Urinary bladder (tissue), 4 donors: Measurements from ENCODE around the gene CFAP53. TPM values are rescaled to one million over a fixed set of nuclear protein-coding genes. Genes with fewer than 3 reads are reported as not detected.
A peak's percentile ranks its signal among the peaks of the same experiment; 100 is the strongest.
"Not testable (repeated sequence)": the region's sequence is repeated elsewhere in the genome, so short reads cannot be mapped to it uniquely, and the experiment has no call there.

Source experiments
- DNase-seq: peaks from one replicate; pipeline ENCODE4 v3.0.0-alpha.2; 2015; ENCODE audit errors: extremely low spot score
- H3K27ac ChIP-seq: one replicate; pipeline ENCODE4 v1.5.1; 2013; ENCODE audit warnings: low read depth, mild to moderate bottlenecking, moderate library complexity
- H3K36me3 ChIP-seq: one replicate; pipeline ENCODE4 v1.6.1; 2013; ENCODE audit warnings: mild to moderate bottlenecking, moderate library complexity; ENCODE audit not compliant: insufficient read depth
- H3K4me1 ChIP-seq: one replicate; pipeline ENCODE4 v1.6.1; 2013; ENCODE audit warnings: mild to moderate bottlenecking, moderate library complexity; ENCODE audit not compliant: insufficient read depth
- H3K4me3 ChIP-seq: one replicate; pipeline ENCODE4 v1.5.1; 2013; ENCODE audit warnings: low read depth, low read length
- WGBS: extraction: QIAGEN DNeasy Blood & Tissue Kit; methylation state at CpG from one replicate; pipeline ENCODE4 v1.1.7; 2013; 5-methylcytosine and 5-hydroxymethylcytosine counted together
- polyA plus RNA-seq: library from polyadenylated mRNA; stranded (reverse); fragments of 200-250 nt; gene quantifications from one replicate; pipeline ENCODE4 v1.2.3, GENCODE V29; 2013
- total RNA-seq: library from RNA; depleted of rRNA; stranded (reverse); fragments of >200 nt; gene quantifications from one replicate; pipeline ENCODE4 v1.2.3, GENCODE V29; 2014
- donor health status: healthy with polysubstance abuse.
- donor health status: healthy.

Gene CFAP53, protein sequence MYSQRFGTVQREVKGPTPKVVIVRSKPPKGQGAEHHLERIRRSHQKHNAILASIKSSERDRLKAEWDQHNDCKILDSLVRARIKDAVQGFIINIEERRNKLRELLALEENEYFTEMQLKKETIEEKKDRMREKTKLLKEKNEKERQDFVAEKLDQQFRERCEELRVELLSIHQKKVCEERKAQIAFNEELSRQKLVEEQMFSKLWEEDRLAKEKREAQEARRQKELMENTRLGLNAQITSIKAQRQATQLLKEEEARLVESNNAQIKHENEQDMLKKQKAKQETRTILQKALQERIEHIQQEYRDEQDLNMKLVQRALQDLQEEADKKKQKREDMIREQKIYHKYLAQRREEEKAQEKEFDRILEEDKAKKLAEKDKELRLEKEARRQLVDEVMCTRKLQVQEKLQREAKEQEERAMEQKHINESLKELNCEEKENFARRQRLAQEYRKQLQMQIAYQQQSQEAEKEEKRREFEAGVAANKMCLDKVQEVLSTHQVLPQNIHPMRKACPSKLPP
- 0.42 TPM for total RNA-seq
- polyA plus RNA-seq = 0.34 TPM

DNA sequence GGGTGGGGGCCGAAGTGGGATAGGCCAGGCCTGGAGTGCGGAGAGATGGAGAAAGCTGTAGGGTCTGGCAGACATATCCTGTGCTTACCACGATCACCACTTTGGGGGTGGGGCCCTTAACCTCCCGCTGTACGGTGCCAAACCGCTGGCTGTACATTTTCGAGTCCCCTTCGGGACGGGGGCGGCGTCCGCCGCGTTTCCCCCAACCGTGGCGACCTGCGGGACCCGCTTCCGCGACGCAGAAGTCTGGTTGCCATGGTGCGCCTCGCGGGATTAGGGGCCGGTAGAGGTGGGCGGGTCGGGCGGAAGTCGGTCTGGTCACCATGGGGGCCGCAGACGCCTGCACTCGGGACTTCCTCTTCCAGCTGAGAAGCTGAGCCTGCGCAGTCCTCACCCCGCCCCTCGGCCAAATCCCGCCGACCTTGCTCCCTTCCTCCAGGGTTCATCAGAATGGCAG, at the start of gene CFAP53:
CFAP53 (minus strand) TSS at position 248 of the 457 bp plus-strand sequence; CDS start at position 157, 91 bp downstream.
- H3K27ac ChIP-seq = no peak within 1 kb of the TSS

DNA sequence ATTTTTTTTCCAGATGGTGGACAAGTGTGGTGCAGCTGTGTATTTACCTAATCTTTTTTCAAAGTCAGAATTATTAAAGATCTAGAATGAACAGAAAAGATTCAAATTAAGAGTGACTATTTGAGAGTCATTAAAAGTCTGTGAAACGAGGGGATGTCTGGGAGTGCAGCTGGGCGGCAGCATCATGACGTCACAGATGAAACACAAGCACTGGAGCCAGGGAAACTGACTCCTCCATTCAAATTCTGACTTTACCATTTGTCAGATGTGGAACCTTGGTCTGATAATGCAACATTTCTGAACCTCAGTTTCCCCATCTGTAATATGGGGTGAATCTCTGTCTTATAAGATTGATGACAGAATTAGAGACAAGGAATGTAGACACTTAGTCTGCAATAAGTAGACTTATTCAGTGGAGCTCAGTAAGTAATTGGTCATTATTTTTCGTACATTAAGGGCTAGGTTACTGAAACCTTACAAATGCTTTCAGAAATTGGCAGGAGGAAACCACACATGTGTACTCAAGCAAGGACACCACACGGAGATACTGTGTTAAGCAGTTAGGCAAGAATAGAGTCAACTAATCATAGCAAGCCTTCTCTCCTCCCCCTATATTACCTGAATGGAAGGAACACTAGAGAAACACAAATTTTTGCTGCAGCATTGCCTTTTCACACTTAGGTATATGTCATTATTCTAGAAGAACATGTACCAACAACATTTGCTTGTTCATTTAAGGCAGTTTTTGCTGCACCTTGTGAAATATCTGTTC, 49.0 kb upstream of the CFAP53 start:
- no peaks in the 10 kb centered on the region for H3K4me1 ChIP-seq
- WGBS = 53% methylated on average over 5 of the region's 5 CpGs
- no peak overlapping the region for H3K27ac ChIP-seq
- DNase-seq = no peak
- no peaks in the 10 kb centered on the region for H3K36me3 ChIP-seq
- no peak overlapping the region for H3K4me3 ChIP-seq

More for the DNA sequence above, at the start of gene CFAP53:
- Histone ChIP-seq H3K36me3 (no peaks in the 10 kb centered on the region), H3K4me3 (peak within 1 kb of the TSS; percentile 56), H3K4me1 (no peaks in the 10 kb centered on the region)
- peak; percentile 64 for DNase-seq
- WGBS = under 1% methylated on average over 37 of the region's 37 CpGs

DNA sequence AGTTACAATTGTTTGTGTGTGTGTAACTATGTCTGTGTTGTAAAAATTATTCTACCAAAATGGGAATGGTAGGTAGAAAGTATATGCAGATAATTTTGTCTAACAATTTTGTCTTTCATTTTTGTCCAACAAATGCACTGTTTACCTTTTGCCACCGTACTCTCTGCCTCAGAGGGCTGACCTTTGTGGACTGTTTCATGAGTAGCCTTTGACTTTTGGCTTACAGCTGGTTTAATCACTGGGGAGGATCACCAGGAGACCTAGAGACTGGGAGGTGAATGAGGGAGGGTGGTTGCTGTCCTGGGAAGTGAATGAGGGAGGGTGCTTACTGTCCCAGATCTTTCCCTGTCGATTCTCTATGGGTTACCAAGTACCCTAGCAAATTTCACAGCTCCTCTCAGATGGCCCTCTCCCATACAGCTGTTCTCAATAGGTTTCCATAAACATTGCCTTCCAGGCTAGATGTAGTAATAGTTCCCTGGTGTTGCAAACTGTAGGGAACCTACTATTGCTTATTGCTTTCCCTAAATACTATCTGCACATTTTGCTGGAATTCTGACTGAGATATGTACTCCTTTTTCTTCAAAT, 47.7 kb upstream of the CFAP53 start:
- no peak overlapping the region for H3K4me3 ChIP-seq
- WGBS = 31% methylated on average over 2 of the region's 2 CpGs
- no peak for DNase-seq
- no peak overlapping the region for H3K27ac ChIP-seq
- no peaks in the 10 kb centered on the region for H3K4me1 ChIP-seq
- H3K36me3 ChIP-seq = no peaks in the 10 kb centered on the region

DNA sequence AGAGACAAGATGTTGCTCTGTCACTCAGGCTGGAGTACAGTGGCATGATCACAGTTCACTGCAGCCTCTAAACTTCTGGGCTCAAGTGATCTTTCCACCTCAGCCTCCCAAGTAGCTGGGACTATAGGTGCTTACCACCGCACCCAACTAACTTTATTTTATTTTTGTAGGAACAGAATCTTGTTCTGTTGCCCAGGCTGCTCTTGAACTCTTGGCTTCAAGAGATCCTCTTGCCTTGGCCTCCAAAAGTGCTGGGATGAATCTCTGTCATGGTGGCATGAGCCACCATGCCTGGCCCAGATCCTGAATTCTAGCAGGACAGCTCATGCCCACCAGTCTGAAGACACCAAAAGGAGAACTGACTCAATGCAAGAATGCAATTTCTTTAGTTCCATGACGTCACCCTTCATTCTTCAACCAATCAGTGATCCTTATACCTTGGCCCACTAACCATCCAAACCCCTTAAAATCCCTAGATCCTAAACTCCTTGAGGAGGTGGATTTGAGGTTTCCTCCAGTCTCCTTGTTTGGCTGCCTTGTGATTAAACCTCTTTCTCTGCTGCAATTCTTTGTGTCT, 46.8 kb upstream of the CFAP53 start:
- DNase-seq = no peak
- Histone ChIP-seq H3K4me1 (no peaks in the 10 kb centered on the region), H3K4me3 (no peak overlapping the region), H3K27ac (peak overlapping the region; percentile 89), H3K36me3 (no peaks in the 10 kb centered on the region)
- WGBS = 89% methylated on average over 2 of the region's 2 CpGs

GRCh38 chr18:50312296-50313030, 46.2 kb upstream of the CFAP53 start:
- peak; percentile 31 for DNase-seq
- 71% methylated on average over 7 of the region's 7 CpGs for WGBS
- no peaks in the 10 kb centered on the region for H3K36me3 ChIP-seq
- H3K27ac ChIP-seq = peak overlapping the region; percentile 44
- no peaks in the 10 kb centered on the region for H3K4me1 ChIP-seq
- H3K4me3 ChIP-seq = no peak overlapping the region

GRCh38 chr18:50311650-50312049, 45.4 kb upstream of the CFAP53 start:
- H3K4me3 ChIP-seq = no peak overlapping the region
- peak overlapping the region; percentile 44 for H3K27ac ChIP-seq
- no peaks in the 10 kb centered on the region for H3K4me1 ChIP-seq
- no peaks in the 10 kb centered on the region for H3K36me3 ChIP-seq
- WGBS = 88% methylated on average over 3 of the region's 3 CpGs
- no peak for DNase-seq

DNA sequence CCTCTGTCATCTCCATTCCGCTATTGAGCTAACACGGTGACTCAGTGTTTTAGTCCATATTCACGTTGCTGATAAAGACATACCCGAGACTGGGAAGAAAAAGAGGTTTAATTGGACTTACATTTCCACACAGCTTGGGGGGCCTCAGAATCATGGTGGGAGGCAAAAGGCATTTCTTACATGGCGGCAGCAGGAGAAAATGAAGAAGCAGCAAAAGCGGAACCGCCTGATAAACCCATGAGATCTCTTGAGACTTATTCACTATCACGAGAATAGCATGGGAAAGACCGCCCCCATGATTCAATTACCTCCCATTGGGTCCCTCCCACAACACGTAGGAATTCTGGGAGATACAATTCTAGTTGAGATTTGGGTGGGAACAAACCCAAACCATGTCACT, 43.8 kb upstream of the CFAP53 start:
- Histone ChIP-seq H3K4me3 (no peak overlapping the region), H3K27ac (no peak overlapping the region), H3K36me3 (no peaks in the 10 kb centered on the region), H3K4me1 (no peaks in the 10 kb centered on the region)
- DNase-seq = no peak
- 84% methylated on average over 10 of the region's 10 CpGs for WGBS

DNA sequence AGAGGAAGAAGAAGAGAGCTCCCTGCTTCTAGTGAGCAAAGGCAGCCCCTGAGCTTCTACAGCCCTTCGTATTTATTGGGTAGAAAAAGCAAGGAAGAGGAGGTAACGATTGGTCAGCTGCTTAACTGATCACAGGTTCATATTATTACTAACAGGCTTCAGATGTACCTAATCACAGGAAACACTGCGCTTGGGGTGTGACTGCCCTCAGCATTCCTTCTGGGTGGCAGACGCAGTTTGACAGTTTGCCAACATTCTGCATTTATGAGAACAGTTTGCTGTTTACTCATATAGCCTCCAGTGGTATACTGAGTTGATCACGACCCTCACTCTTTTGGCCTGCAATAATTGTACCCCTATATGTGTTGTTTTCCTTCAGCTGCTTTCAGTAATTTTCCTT, 42.6 kb upstream of the CFAP53 start:
- not testable (repeated sequence) for H3K36me3 ChIP-seq, H3K4me1 ChIP-seq, H3K27ac ChIP-seq, H3K4me3 ChIP-seq, DNase-seq
- WGBS = 62% methylated on average over 5 of the region's 5 CpGs

- Histone ChIP-seq H3K36me3 (no peaks in the 10 kb centered on the region), H3K4me1 (no peaks in the 10 kb centered on the region), H3K4me3 (peak overlapping the region; percentile 19), H3K27ac (no peak overlapping the region)
- peak; percentile 78 for DNase-seq
- WGBS = 6% methylated on average over 26 of the region's 26 CpGs
Observed at GRCh38 chr18:50307738-50308470, 41.6 kb upstream of the CFAP53 start.

DNA sequence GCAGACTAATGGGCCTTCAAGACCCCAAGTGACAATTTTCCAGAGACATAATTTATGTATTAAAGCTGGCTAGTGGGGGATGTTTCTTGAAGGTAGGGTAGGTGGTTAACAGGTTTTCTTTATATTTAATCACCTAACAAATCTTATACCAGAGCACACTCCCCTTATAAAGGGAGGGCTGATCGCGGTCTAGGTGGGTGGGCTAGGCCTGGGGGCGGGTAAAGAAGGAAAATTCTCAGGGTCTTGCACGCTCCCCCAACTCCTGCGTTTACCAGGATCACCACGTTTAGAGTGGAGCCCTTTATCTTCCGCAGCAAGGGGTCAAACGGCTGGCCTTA, 41.1 kb upstream of the CFAP53 start:
- H3K4me1 ChIP-seq = no peaks in the 10 kb centered on the region
- H3K4me3 ChIP-seq = peak overlapping the region; percentile 19
- 4% methylated on average over 8 of the region's 8 CpGs for WGBS
- no peak for DNase-seq
- no peaks in the 10 kb centered on the region for H3K36me3 ChIP-seq
- H3K27ac ChIP-seq = no peak overlapping the region

- H3K27ac ChIP-seq = no peak overlapping the region
- no peaks in the 10 kb centered on the region for H3K4me1 ChIP-seq
- H3K36me3 ChIP-seq = no peaks in the 10 kb centered on the region
- no peak overlapping the region for H3K4me3 ChIP-seq
- 69% methylated on average over 8 of the region's 8 CpGs for WGBS
- DNase-seq = no peak
Observed at GRCh38 chr18:50306944-50307343, 40.6 kb upstream of the CFAP53 start.

GRCh38 chr18:50301074-50301473, 34.8 kb upstream of the CFAP53 start:
- no peak for DNase-seq
- Histone ChIP-seq H3K27ac (no peak overlapping the region), H3K4me3 (no peak overlapping the region), H3K4me1 (no peaks in the 10 kb centered on the region), H3K36me3 (no peaks in the 10 kb centered on the region)
- 53% methylated on average over 5 of the region's 5 CpGs for WGBS
